HL-60/S4 treated with retinoic acid at 250 ng/mL for 4 days and 3 days (cell line): ENCODE data around the gene DDX39B.
"Not testable (repeated sequence)": the region's sequence is repeated elsewhere in the genome, so short reads cannot be mapped to it uniquely, and the experiment has no call there.

ENCODE experiments used
- in situ Hi-C: fragments of 300-500 bp; cut with MboI; formaldehyde crosslinking; loops from 2 replicates; pipeline ENCODE4 v1.7.0; 2022; ENCODE audit warnings: low sequenced_read_pairs

Gene DDX39B

DNA sequence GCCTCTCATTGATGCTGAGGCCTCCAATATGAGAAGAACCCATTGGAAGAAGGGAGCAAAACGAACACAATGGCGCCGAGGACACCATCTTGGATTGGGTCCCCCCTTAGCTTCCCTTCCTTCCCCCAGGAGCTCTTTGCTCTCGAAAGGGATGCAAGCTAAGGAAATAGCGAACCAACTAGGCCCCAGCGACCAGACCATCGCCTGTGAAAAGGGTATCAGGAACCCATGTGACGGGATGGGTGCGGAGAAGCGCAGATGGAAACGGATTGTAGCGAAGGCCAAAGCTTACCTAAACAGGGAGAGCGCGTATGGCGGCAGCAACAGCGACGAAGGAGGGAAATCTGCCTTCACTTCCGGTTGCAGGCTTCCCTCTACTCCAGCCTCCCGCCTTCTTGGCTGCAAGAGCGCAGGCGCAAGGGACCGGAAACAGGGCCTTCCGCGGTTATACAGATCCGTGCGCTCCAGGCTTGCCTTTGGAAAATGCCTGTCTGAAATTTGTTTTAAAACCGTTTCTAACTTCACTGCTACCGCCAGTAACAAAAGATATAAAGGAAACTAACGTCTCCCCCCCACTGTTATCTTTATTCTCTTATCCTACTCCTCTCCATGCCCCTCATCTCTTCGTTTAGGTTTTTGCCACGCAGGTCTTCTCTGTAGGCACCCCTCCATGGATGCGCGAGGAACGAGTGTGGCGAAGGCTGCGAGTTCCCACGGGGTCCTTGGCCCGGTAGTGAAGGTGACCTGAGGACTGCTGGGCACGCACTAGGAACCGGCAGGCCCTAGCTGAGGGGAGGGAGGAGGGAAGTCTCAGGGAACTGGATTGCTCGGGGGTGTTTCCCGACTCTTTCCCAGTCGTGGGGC is at the start of gene DDX39B:
Gene DDX39B, minus strand, starts transcription at position 346 of the 864 bp plus-strand sequence. CDS start 1,471 bp downstream, outside the sequence.
- in situ Hi-C loops = no loop called here

DNA sequence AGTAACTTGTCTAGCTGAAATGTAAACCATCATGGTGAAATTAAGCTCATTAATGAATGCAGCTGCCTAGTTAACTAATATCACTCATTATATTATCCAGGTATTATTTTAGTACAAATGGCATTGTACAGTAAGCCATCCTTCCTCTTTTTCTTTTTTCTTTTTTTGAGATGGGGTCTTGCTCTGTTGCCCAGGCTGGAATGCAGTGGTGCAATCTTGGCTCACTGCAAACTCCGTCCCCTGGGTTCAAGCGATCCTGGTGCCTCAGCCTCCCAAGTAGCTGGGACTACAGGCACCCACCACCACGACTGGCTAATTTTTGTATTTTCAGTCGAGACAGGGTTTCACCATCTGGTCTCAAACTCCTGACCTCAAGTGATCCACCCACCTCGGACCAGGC is 48.9 kb upstream of the DDX39B start:
- in situ Hi-C loops = not testable (repeated sequence)

DNA sequence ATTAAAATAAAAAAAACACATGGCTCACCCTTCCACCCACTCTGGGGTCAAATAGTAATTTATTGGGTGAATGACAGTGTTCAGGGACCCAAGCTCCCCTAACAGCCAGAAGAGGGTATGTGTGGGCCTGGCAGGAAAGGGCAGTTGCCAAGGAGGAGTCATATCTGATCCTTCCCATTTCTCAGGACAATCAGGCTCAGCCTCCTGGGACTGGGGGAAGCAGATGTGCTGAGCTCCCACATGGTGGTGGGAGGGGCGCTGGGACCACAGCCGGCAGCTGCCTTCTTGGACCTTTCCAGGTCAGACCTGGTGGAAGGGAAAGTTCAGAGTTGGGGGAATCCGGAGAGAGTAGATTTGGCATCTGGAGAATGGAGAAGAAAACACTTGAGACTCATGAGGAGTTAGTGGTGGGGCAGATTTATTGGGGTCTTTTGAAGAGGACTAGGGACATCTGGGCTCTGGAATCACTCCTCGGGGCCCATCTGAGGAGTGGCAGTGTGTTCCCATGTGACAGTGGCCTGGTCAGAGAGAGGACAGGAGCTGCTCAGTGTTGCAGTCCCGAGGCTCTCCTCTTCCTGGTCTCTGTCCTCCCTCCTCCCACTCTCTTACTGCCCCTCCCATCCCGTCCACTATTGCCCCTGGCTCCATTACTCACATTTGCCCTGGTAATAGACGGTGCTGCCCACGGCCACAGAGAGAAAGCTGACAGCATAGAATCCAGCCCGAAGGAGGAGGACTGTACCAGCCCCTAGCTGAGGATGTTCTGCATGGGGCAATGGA is 47.3 kb upstream of the DDX39B start:
- in situ Hi-C loops = no loop called here

- in situ Hi-C loops = no loop called here
Observed at GRCh38 chr6:31587791-31588777, 46.3 kb upstream of the DDX39B start.

DNA sequence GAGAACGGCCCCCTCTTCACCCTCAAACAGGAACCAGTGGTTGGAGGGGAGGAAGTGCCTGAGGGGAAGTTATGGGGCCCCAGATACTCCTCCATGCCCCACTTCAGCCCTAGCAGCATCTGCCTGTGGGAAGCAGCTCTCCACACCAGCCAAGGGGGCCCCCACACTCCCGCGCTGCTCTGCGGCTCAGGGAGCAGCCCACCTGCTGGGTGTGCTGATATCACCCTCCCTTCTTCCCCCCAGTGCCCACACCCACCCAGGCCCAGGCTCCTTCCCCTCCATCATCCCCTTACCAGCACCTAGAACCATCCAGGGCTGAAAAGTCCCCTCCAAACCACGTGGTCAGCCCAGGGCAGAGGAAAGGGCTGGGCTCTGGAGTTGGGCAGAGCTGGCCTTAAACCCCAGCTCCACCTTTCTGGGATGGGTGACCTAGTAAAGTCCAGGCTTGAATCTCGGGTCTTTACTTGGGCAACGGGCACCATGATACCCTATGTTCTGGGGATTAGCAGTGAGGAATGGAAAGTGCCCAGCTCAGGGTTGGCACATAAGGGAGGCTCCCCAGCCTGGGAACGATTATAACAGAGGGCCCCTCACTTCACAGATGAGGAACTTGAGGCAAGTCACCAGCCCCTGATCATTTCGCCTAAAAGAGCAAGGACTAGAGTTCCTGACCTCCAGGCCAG is 44.9 kb upstream of the DDX39B start:
- in situ Hi-C loops = no loop called here

DNA sequence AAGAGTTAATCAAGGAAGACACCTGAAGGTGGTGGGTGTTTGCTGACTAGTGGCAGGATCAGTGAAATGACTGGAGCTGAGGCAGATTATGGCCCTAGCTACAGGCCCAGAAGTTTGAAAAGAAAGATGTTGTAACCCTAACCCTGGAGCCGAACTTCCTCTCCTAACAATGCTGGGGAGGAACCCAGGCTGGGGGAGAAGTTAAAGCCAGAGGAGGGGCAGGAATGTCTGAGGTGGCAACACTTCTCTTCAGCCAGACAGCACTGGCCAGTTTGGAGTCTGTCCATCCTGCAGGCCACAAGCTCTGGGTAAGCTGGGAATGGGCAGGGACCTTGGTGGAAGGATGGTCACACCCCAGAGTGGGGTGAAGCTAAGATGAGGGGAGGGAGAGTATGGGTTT is 44.2 kb upstream of the DDX39B start, which contains the start of gene LST1:
Gene LST1, plus strand, starts transcription at position 270 of the 400 bp plus-strand sequence. CDS start 1,023 bp downstream, outside the sequence.
- in situ Hi-C loops = no loop called here

DNA sequence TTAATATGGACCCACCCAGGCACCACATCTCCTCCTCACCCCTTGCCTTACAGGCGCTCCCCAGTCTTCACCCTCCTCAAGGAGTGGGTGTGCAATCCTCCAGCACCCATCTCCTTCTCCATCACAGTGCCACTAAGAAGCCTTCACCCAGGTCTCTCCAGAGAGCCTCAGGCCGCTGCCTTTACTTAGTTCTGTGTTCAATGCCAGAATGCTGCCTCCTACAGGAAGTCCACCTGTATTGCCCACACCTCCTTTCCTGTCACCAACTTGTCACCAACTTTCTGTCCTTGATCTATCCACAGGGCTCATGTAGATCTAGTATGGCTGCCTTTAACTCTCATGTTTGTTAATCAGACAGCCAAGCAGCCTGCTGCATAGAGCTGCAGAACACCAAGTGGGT is 43.7 kb upstream of the DDX39B start:
- in situ Hi-C loops = no loop called here

DNA sequence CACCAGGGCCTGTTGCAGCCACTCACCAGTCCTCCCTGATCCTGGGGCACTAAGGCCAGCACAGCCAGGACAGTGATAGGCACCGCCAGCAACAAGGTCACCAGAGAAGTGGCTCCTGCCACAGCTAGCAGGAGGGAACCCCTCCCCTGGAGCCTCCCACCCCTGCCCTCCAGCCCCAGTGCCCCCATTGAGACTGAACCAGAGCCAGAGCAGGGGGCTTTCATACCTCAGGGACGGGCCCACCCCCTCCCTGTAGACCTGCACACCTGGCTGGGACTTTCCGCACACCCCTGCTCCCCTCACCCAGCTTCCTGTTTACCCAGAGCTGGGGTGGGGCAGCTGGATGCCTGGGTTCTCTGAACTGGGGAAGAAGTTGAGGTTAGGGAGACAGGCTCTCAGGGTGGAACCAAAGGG is 40.4 kb upstream of the DDX39B start, which contains the start of gene LTB:
Gene LTB, minus strand, starts transcription at position 195 of the 414 bp plus-strand sequence. Its CDS starts 7 bp downstream, at position 188.
- in situ Hi-C loops = no loop called here

DNA sequence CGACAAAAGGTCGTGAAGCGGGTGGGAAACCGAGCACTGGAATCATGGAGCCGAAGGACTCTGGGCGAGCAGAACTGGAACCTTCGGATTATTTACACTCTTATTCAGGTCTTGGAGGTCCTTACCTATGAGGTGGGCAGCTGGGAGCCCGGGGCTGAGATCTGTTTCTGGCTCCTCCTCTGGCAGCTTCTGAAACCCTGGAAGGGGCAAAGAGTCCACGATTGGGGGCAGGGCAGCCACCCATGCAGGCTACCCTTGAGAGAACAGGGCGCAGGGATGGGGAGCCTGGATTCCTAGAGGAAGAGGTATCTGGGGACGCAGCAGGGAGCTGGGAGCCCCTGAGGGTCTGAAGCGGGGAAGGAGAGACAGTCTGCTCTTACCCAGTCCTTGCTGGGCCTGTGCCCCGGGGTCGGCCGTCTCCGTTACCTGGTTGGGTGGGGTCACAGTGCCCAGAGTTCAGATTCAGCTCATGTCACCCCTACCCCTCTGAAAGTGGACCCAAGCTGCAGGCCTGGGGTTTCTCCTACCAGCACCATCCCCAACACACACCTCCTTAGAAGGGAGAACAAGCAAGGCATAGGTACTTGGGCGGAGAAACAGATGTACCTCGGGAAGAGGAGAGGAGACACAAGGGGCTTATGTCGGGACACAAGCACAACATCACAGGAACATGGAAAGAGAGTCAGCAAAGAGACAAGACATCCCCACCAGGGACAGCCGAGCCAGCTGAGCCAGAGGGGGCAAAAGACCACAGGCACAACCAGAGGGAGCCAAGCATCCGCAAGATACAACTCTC is 39.8 kb upstream of the DDX39B start:
- in situ Hi-C loops = no loop called here

DNA sequence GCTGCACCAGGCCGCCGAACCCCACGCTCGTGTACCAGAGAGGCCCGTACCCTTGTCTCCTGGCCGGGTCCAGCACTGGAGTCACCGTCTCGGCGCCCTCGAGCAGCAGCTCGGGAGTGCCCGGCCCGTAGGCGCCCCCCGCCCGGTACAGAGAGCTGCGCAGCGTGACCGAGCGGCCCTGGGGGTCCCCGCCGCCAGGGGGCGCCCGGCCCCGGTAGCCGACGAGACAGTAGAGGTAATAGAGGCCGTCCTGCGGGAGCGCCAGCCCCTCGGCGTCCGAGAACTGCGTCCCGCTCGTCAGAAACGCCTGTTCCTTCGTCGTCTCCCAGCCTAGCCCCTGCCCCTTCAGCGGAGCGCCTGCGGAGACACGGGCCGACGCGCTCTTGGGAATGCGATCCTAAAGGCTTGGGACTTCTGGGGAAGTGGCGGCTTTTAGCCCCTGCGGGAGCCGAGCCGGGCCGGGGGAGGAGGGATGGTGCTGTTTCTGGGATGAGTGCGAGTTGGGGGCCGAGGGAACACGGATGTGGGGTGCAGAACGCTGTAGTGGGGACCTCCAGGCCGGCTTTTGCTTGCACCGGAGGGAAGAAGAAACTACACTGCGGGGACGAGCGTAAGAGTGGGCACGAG is 39.1 kb upstream of the DDX39B start:
- in situ Hi-C loops = no loop called here

- in situ Hi-C loops = no loop called here
Observed at GRCh38 chr6:31580438-31580740, 38.6 kb upstream of the DDX39B start.

- in situ Hi-C loops = no loop called here
Observed at GRCh38 chr6:31579546-31580437, 38.0 kb upstream of the DDX39B start.

GRCh38 chr6:31579119-31579505 is 37.3 kb upstream of the DDX39B start:
- in situ Hi-C loops = no loop called here

DNA sequence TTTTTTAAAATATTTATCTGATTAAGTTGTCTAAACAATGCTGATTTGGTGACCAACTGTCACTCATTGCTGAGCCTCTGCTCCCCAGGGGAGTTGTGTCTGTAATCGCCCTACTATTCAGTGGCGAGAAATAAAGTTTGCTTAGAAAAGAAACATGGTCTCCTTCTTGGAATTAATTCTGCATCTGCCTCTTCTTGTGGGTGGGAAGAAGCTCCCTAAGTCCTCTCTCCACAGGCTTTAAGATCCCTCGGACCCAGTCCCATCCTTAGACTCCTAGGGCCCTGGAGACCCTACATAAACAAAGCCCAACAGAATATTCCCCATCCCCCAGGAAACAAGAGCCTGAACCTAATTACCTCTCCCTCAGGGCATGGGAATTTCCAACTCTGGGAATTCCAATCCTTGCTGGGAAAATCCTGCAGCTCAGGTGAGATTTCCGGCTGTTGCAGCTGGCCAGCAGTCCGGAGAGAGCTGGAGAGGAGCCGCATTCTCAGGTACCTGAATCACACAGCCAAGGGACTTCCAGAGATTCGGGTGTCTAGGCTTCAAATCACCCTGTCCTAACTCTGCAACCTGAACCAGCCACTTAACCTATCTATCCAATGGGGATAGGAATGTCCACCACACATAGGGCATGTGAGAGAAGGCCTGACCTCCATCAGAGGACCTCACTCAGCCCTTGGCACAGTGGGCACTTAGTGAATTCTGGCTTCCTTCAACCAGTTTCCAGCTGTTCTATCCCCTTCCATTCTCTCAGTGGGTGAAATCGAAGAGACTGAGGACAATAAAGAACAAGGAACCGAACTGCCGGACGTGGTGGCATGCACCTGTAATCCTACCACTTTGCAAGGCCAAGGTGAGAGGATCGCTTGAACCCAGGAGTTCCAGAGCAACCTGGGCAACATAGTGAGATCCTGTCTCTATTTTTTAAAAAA is 36.6 kb upstream of the DDX39B start:
- in situ Hi-C loops = no loop called here

DNA sequence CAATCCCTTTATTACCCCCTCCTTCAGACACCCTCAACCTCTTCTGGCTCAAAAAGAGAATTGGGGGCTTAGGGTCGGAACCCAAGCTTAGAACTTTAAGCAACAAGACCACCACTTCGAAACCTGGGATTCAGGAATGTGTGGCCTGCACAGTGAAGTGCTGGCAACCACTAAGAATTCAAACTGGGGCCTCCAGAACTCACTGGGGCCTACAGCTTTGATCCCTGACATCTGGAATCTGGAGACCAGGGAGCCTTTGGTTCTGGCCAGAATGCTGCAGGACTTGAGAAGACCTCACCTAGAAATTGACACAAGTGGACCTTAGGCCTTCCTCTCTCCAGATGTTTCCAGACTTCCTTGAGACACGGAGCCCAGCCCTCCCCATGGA is 35.8 kb upstream of the DDX39B start:
- in situ Hi-C loops = no loop called here

GRCh38 chr6:31576897-31577578 is 35.2 kb upstream of the DDX39B start:
- in situ Hi-C loops = no loop called here
